ENCODE data around the gene SLC25A27. TPM values are rescaled to one million over a fixed set of nuclear protein-coding genes. Genes with fewer than 3 reads are reported as not detected.
A peak's percentile ranks its signal among the peaks of the same experiment; 100 is the strongest.

Gene SLC25A27
- polyA plus RNA-seq, 4 donors: 22.9 to 76.0 (median 42.9) TPM

GRCh38 chr6:46648869-46649492, 3.8 kb upstream of the SLC25A27 start:
- DNase-seq (ENCODE audit: low read depth in 4 of 4, low spot score in 2 of 4): no peak

- no peak for DNase-seq (ENCODE audit: low read depth in 4 of 4, low spot score in 2 of 4)
Observed at GRCh38 chr6:46651006-46651405, 1.8 kb upstream of the SLC25A27 start.

- DNase-seq (ENCODE audit: low read depth in 4 of 4, low spot score in 2 of 4): peak in 2 of 4 donors; percentile 19 to 25
Observed at GRCh38 chr6:46651816-46652215, 959 bp upstream of the SLC25A27 start.

- DNase-seq (ENCODE audit: low read depth in 4 of 4, low spot score in 2 of 4): peak in 2 of 4 donors; percentile 30 to 41
Observed at GRCh38 chr6:46652232-46652602, 558 bp upstream of the SLC25A27 start.

GRCh38 chr6:46653439-46654195, 842 bp downstream of the SLC25A27 start:
- DNase-seq (ENCODE audit: low read depth in 4 of 4, low spot score in 2 of 4): peak in 1 of 4 donors; percentile 13

- DNase-seq (ENCODE audit: low read depth in 4 of 4, low spot score in 2 of 4): no peak
Observed at GRCh38 chr6:46655803-46656202, 3.0 kb downstream of the SLC25A27 start.

- DNase-seq (ENCODE audit: low read depth in 4 of 4, low spot score in 2 of 4): no peak
Observed at GRCh38 chr6:46657642-46658041, 4.9 kb downstream of the SLC25A27 start.

- no peak for DNase-seq (ENCODE audit: low read depth in 4 of 4, low spot score in 2 of 4)
Observed at GRCh38 chr6:46661483-46661882, 8.7 kb downstream of the SLC25A27 start.

- DNase-seq (ENCODE audit: low read depth in 4 of 4, low spot score in 2 of 4): no peak
Observed at GRCh38 chr6:46667377-46667776, 14.6 kb downstream of the SLC25A27 start.

GRCh38 chr6:46674410-46674809, 21.6 kb downstream of the SLC25A27 start:
- no peak for DNase-seq (ENCODE audit: low read depth in 4 of 4, low spot score in 2 of 4)

- no peak for DNase-seq (ENCODE audit: low read depth in 4 of 4, low spot score in 2 of 4)
Observed at GRCh38 chr6:46676604-46677313, 24.0 kb downstream of the SLC25A27 start.

- DNase-seq (ENCODE audit: low read depth in 4 of 4, low spot score in 2 of 4): no peak
Observed at GRCh38 chr6:46677314-46677654, 24.5 kb downstream of the SLC25A27 start.

- no peak for DNase-seq (ENCODE audit: low read depth in 4 of 4, low spot score in 2 of 4)
Observed at GRCh38 chr6:46684771-46685170, 32.0 kb downstream of the SLC25A27 start.

GRCh38 chr6:46687619-46688097, 34.9 kb downstream of the SLC25A27 start, which contains the start of gene TDRD6:
TDRD6 (plus strand) TSS chr6:46687885; CDS start chr6:46688129, 244 bp downstream.
- no peak for DNase-seq (ENCODE audit: low read depth in 4 of 4, low spot score in 2 of 4)

- DNase-seq (ENCODE audit: low read depth in 4 of 4, low spot score in 2 of 4): no peak
Observed at GRCh38 chr6:46688117-46688965, 35.6 kb downstream of the SLC25A27 start.

- DNase-seq (ENCODE audit: low read depth in 4 of 4, low spot score in 2 of 4): no peak
Observed at GRCh38 chr6:46688966-46689335, 36.2 kb downstream of the SLC25A27 start.

- no peak for DNase-seq (ENCODE audit: low read depth in 4 of 4, low spot score in 2 of 4)
Observed at GRCh38 chr6:46689657-46690056, 36.9 kb downstream of the SLC25A27 start.

- DNase-seq (ENCODE audit: low read depth in 4 of 4, low spot score in 2 of 4): no peak
Observed at GRCh38 chr6:46690141-46690755, 37.5 kb downstream of the SLC25A27 start.

GRCh38 chr6:46690911-46691451, 38.2 kb downstream of the SLC25A27 start:
- no peak for DNase-seq (ENCODE audit: low read depth in 4 of 4, low spot score in 2 of 4)

- DNase-seq (ENCODE audit: low read depth in 4 of 4, low spot score in 2 of 4): no peak
Observed at GRCh38 chr6:46699970-46700369, 47.2 kb downstream of the SLC25A27 start.

Measured in left renal cortex interstitium (tissue), 4 donors.